ENCODE measurements around the gene CDKN2B-AS1.

The CDKN2B-AS1 gene

GRCh38 chr9:22157276-22157675, 162.7 kb downstream of the CDKN2B-AS1 start:
- no peak for DNase-seq (ENCODE audit: low read depth)

- DNase-seq (ENCODE audit: low read depth): no peak
These were observed 163.2 kb downstream of the CDKN2B-AS1 start for GRCh38 chr9:22157828-22158227.

GRCh38 chr9:22158271-22158670, 163.7 kb downstream of the CDKN2B-AS1 start:
- DNase-seq (ENCODE audit: low read depth): no peak

GRCh38 chr9:22158927-22159346, 164.3 kb downstream of the CDKN2B-AS1 start:
- no peak for DNase-seq (ENCODE audit: low read depth)

GRCh38 chr9:22159586-22159985, 165.0 kb downstream of the CDKN2B-AS1 start:
- no peak for DNase-seq (ENCODE audit: low read depth)

- no peak for DNase-seq (ENCODE audit: low read depth)
These were observed 165.6 kb downstream of the CDKN2B-AS1 start for GRCh38 chr9:22160221-22160620.

- DNase-seq (ENCODE audit: low read depth): no peak
These were observed 170.6 kb downstream of the CDKN2B-AS1 start for GRCh38 chr9:22165144-22165543.

- DNase-seq (ENCODE audit: low read depth): no peak
These were observed 174.7 kb downstream of the CDKN2B-AS1 start for GRCh38 chr9:22169243-22169642.

- no peak for DNase-seq (ENCODE audit: low read depth)
These were observed 175.3 kb downstream of the CDKN2B-AS1 start for GRCh38 chr9:22169727-22170503.
